Upper lobe of left lung (tissue), 6 donors: ENCODE measurements around the gene ELOVL6. TPM values are rescaled to one million over a fixed set of nuclear protein-coding genes. Genes with fewer than 3 reads are reported as not detected.

ENCODE experiments used
- ATAC-seq, 2 donors: fragments of 200-7000 bp; cut with Tn5 transposase; one replicate each; pipeline ENCODE4 v1.9.1; 2022; ENCODE audit warnings: mild to moderate bottlenecking in 2 of 2, moderate library complexity in 2 of 2; ENCODE audit not compliant: low FRiP score in 2 of 2
- DNase-seq, 2 donors: peaks; one replicate each; pipeline ENCODE4 v3.0.0-alpha.2; 2019 to 2020
- H3K27ac ChIP-seq, 4 donors: fragments of 200-600 bp; sonication (generic); one replicate each; pipeline ENCODE4 v1.5.1; 2016 to 2019
- H3K27me3 ChIP-seq, 4 donors: fragments of 200-600 bp; sonication (generic); one replicate each; pipeline ENCODE4 v1.5.1; 2017 to 2019
- H3K36me3 ChIP-seq, 4 donors: fragments of 200-600 bp; sonication (generic); one replicate each; pipeline ENCODE4 v1.5.1; 2016 to 2019
- H3K4me1 ChIP-seq, 4 donors: fragments of 200-600 bp; sonication (generic); one replicate each; pipeline ENCODE4 v1.5.1; 2018 to 2019
- H3K4me3 ChIP-seq, 4 donors: fragments of 200-600 bp; sonication (generic); one replicate each; pipeline ENCODE4 v1.5.1; 2017 to 2019; ENCODE audit warnings: mild to moderate bottlenecking in 2 of 4, moderate library complexity in 1 of 4
- H3K9me3 ChIP-seq, 4 donors: fragments of 200-600 bp; sonication (generic); one replicate each; pipeline ENCODE4 v1.5.1; 2018 to 2019
- EP300 ChIP-seq, 4 donors: sonication (generic); formaldehyde crosslinking; IDR thresholded peaks; one replicate each; pipeline ENCODE4 v1.5.1; 2017; ENCODE audit warnings: antibody characterized with exemption in 4 of 4, control low read depth in 2 of 4
- POLR2A ChIP-seq, 4 donors: fragments of 450-650 bp; IDR thresholded peaks; one replicate each; pipeline ENCODE4 v1.5.1; 2016 to 2017; ENCODE audit warnings: antibody characterized with exemption in 4 of 4, mild to moderate bottlenecking in 2 of 4
- POLR2AphosphoS5 ChIP-seq, 2 donors: sonication (generic); formaldehyde crosslinking; IDR thresholded peaks; one replicate each; pipeline ENCODE4 v1.5.1; 2017; ENCODE audit warnings: antibody characterized with exemption in 2 of 2
- WGBS, 2 donors: methylation state at CpG; one replicate each; pipeline ENCODE4 v1.1.5; 2017 to 2018; 5-methylcytosine and 5-hydroxymethylcytosine counted together
- total RNA-seq, 6 donors: library from RNA; depleted of rRNA in 4 of 6; stranded (reverse); fragments of >200 nt in 4 of 6; gene quantifications; one replicate each; pipeline versions ENCODE4 v1.1.0 to v1.2.1, GENCODE V29; 2016 to 2021
- TF ChIP-seq, protein P1 (sequence below), 6 experiments: fragments of 450-650 bp in 4 of 6; fragments of 200-600 bp in 2 of 6; sonication (generic) in 2 of 6; IDR thresholded peaks; one replicate each; pipeline ENCODE4 v1.5.1; 2016 to 2019; ENCODE audit warnings: antibody characterized with exemption in 6 of 6
- donor health status: DM: no; HTN: no; CAD: no; lungs with moderate emphysema.
- donor health status: DM: no; HTN: yes; CAD: no; lungs with severe emphysema.

ELOVL6 gene
- total RNA-seq, 6 donors from 2014 or later: 2.1 to 10.2 (median 4.3) TPM

- WGBS, 2 donors: 63 to 75% methylated on average over 1 of the region's 1 CpG
- Histone ChIP-seq H3K9me3 (no peaks in the 10 kb centered on the region), H3K4me3 (no peak overlapping the region), H3K4me1 (no peaks in the 10 kb centered on the region), H3K27me3 (no peaks in the 10 kb centered on the region), H3K36me3 (no peaks in the 10 kb centered on the region), H3K27ac (no peak overlapping the region)
- no peak for DNase-seq
- TF ChIP-seq POLR2AphosphoS5 (IDR thresholded peaks at IDR 0.05): no peak
- no peak for ATAC-seq
Observed at GRCh38 chr4:110184791-110185155, 13.6 kb downstream of the ELOVL6 start.

GRCh38 chr4:110184140-110184790, 14.2 kb downstream of the ELOVL6 start:
- H3K36me3 ChIP-seq: no peaks in the 10 kb centered on the region
- no peak overlapping the region for H3K4me3 ChIP-seq
- WGBS, 2 donors: 54 to 58% methylated on average over 4 of the region's 4 CpGs
- H3K4me1 ChIP-seq: no peaks in the 10 kb centered on the region
- ATAC-seq (no peak), DNase-seq (no peak)
- TF ChIP-seq POLR2AphosphoS5 (IDR thresholded peaks at IDR 0.05) (no peak), EP300 (IDR thresholded peaks at IDR 0.05) (no peak)
- no peak overlapping the region for H3K27ac ChIP-seq
- no peaks in the 10 kb centered on the region for H3K27me3 ChIP-seq
- no peaks in the 10 kb centered on the region for H3K9me3 ChIP-seq

GRCh38 chr4:110183643-110184042, 14.8 kb downstream of the ELOVL6 start:
- TF ChIP-seq EP300 (IDR thresholded peaks at IDR 0.05) (no peak), POLR2A (IDR thresholded peaks at IDR 0.05) (no peak), POLR2AphosphoS5 (IDR thresholded peaks at IDR 0.05) (no peak)
- TF ChIP-seq, protein P1, sequence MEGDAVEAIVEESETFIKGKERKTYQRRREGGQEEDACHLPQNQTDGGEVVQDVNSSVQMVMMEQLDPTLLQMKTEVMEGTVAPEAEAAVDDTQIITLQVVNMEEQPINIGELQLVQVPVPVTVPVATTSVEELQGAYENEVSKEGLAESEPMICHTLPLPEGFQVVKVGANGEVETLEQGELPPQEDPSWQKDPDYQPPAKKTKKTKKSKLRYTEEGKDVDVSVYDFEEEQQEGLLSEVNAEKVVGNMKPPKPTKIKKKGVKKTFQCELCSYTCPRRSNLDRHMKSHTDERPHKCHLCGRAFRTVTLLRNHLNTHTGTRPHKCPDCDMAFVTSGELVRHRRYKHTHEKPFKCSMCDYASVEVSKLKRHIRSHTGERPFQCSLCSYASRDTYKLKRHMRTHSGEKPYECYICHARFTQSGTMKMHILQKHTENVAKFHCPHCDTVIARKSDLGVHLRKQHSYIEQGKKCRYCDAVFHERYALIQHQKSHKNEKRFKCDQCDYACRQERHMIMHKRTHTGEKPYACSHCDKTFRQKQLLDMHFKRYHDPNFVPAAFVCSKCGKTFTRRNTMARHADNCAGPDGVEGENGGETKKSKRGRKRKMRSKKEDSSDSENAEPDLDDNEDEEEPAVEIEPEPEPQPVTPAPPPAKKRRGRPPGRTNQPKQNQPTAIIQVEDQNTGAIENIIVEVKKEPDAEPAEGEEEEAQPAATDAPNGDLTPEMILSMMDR (IDR thresholded peaks at IDR 0.05): no peak
- ATAC-seq (no peak), DNase-seq (no peak)
- no peaks in the 10 kb centered on the region for H3K9me3 ChIP-seq
- H3K4me1 ChIP-seq: no peaks in the 10 kb centered on the region
- H3K4me3 ChIP-seq: no peak overlapping the region
- H3K27me3 ChIP-seq: no peaks in the 10 kb centered on the region
- no peak overlapping the region for H3K27ac ChIP-seq
- WGBS, 2 donors: 73 to 76% methylated on average over 5 of the region's 5 CpGs
- H3K36me3 ChIP-seq: no peaks in the 10 kb centered on the region

DNA sequence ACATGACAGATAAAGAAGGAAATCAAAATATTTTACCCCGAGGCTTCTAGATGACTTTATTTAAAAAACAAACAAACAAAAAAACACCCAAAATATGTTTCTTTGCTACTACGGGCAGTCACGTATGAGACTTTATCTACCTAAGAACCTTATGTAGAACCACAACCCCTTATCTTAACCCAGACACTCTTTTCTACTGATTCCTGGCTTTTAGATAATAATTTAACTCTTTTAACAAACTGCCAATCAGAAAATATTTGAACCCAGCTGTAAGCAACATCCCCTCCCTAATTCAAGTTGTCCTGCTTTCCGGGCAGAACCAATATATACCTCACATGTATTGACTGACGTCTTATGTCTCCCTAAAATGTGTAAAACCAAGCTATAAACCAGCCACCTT, 15.4 kb downstream of the ELOVL6 start:
- 91% methylated on average over 5 of the region's 5 CpGs for WGBS, 2 donors
- TF ChIP-seq, protein P1 (IDR thresholded peaks at IDR 0.05): no peak
- TF ChIP-seq POLR2AphosphoS5 (IDR thresholded peaks at IDR 0.05): no peak
- no peak for TF ChIP-seq POLR2A (IDR thresholded peaks at IDR 0.05)
- no peak for TF ChIP-seq EP300 (IDR thresholded peaks at IDR 0.05)

DNA sequence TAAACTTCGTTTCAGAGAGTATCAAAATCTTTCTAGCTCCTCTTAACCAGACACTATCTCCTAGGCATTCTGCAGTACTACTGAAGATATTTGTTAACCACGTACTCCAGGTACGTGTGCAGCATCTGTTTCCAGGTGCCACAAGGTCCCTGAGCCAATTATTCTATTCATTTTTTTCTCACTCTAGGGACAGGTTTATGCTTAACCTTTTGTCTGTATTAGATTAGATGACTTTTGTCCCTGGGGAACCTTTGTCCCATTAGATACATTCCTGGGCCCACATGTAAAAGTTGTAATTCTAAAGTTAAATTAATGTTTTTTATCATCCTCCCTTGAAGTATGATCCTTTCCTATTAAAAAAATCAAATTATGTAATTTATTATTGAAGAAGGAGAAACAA, 16.5 kb downstream of the ELOVL6 start:
- DNase-seq (no peak), ATAC-seq (no peak)
- Histone ChIP-seq H3K27ac (no peak overlapping the region), H3K36me3 (no peaks in the 10 kb centered on the region), H3K4me3 (no peak overlapping the region), H3K9me3 (no peaks in the 10 kb centered on the region), H3K4me1 (no peaks in the 10 kb centered on the region), H3K27me3 (no peaks in the 10 kb centered on the region)
- WGBS, 2 donors: 91 to 95% methylated on average over 3 of the region's 3 CpGs
- TF ChIP-seq POLR2AphosphoS5 (IDR thresholded peaks at IDR 0.05) (no peak), POLR2A (IDR thresholded peaks at IDR 0.05) (no peak), EP300 (IDR thresholded peaks at IDR 0.05) (no peak)
- TF ChIP-seq, protein P1 (IDR thresholded peaks at IDR 0.05): no peak

More for the DNA sequence above, 15.4 kb downstream of the ELOVL6 start:
- ATAC-seq (no peak), DNase-seq (no peak)
- no peaks in the 10 kb centered on the region for H3K27me3 ChIP-seq
- H3K4me1 ChIP-seq: no peaks in the 10 kb centered on the region
- H3K27ac ChIP-seq: no peak overlapping the region
- H3K36me3 ChIP-seq: no peaks in the 10 kb centered on the region
- no peak overlapping the region for H3K4me3 ChIP-seq
- no peaks in the 10 kb centered on the region for H3K9me3 ChIP-seq

DNA sequence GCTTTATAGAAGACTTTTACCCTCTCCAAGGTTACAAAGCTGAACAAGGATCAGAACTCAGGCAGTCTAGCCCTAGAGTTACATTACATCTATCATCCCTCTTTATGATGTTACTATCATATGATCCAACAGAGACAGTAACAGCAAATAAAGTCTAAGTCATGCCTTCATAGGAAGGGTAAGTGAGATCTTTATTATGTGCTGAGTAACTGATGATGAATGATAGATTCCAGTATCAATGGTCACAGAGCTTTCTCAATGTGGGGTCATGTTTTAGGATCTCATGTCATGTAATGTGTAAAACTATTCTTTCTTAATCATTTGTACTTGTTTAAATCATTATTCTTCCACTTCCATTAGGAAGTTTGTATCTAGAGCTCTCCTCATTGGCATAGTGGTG, 22.8 kb downstream of the ELOVL6 start:
- Histone ChIP-seq H3K9me3 (no peaks in the 10 kb centered on the region), H3K4me1 (no peaks in the 10 kb centered on the region)
- no peak for ATAC-seq

More for the DNA sequence above, 22.8 kb downstream of the ELOVL6 start:
- Histone ChIP-seq H3K27ac (no peak overlapping the region), H3K36me3 (no peaks in the 10 kb centered on the region), H3K4me3 (no peak overlapping the region), H3K27me3 (no peaks in the 10 kb centered on the region)
- TF ChIP-seq POLR2AphosphoS5 (IDR thresholded peaks at IDR 0.05): no peak
- no peak for TF ChIP-seq EP300 (IDR thresholded peaks at IDR 0.05)
- TF ChIP-seq, protein P1 (IDR thresholded peaks at IDR 0.05): no peak
- no peak for TF ChIP-seq POLR2A (IDR thresholded peaks at IDR 0.05)
- DNase-seq: no peak
